Endothelial cell (in vitro differentiated cells): ENCODE data around the gene PPP1R9A. TPM values are rescaled to one million over a fixed set of nuclear protein-coding genes. Genes with fewer than 3 reads are reported as not detected.

ENCODE experiments used
- DNase-seq: peaks from one replicate; pipeline ENCODE4 v3.0.0; 2021; ENCODE audit warnings: low spot score
- H3K27ac Mint-ChIP-seq: one replicate; pipeline ENCODE4 v1.8.0; 2021; ENCODE audit warnings: mixed read lengths, inconsistent platforms; ENCODE audit not compliant: unreplicated experiment
- H3K27me3 Mint-ChIP-seq: one replicate; pipeline ENCODE4 v1.8.0; 2021; ENCODE audit warnings: mild to moderate bottlenecking, moderate library complexity, mixed read lengths, inconsistent platforms; ENCODE audit not compliant: unreplicated experiment
- H3K36me3 Mint-ChIP-seq: one replicate; pipeline ENCODE4 v1.8.0; 2021; ENCODE audit warnings: mild to moderate bottlenecking, low read depth, mixed read lengths, inconsistent platforms; ENCODE audit not compliant: unreplicated experiment
- H3K4me1 Mint-ChIP-seq: one replicate; pipeline ENCODE4 v1.8.0; 2021; ENCODE audit warnings: mild to moderate bottlenecking, mixed read lengths, inconsistent platforms; ENCODE audit not compliant: unreplicated experiment
- H3K4me3 Mint-ChIP-seq: one replicate; pipeline ENCODE4 v1.8.0; 2021; ENCODE audit warnings: mild to moderate bottlenecking, mixed read lengths, inconsistent platforms; ENCODE audit not compliant: unreplicated experiment
- H3K9me3 Mint-ChIP-seq: one replicate; pipeline ENCODE4 v1.8.0; 2021; ENCODE audit warnings: mixed read lengths, inconsistent platforms; ENCODE audit not compliant: unreplicated experiment
- CTCF ChIP-seq: fragments of 200-600 bp; sonication (generic); IDR thresholded peaks from one replicate; pipeline ENCODE4 v1.5.0; 2021; ENCODE audit warnings: antibody characterized with exemption; ENCODE audit not compliant: unreplicated experiment
- total RNA-seq: library from RNA; stranded (reverse); fragmentation: NEBNext Ultra II Directional; extraction: Animal tissue kit (Norgen Biotek cat#: 25700); gene quantifications from one replicate; pipeline ENCODE4 v1.2.1, GENCODE V29; 2021; ENCODE audit not compliant: unreplicated experiment

The PPP1R9A gene
- total RNA-seq, 1 donor from 2014 or later = 22.2 TPM

DNA sequence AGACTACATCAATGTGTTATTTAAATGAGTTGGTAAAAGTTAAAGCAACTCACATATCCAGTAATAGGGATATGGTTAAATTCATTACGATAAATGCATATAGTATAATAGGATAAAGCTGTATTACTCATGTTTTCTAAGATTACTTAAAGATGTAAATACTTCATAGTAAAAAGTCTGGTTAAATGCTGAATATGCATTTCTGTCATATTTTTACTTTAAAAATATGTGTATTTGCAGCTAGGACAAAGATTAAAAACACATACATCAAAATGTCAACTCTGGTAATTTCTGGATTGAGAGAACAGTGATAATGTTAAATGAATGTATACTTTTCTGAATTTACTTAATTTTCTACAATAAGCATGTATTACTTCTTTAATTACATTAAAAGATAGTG, 15.1 kb downstream of the PPP1R9A start:
- no peak for TF ChIP-seq CTCF
- H3K4me1 Mint-ChIP-seq = peaks cover 7% of the 10 kb centered on the region
- DNase-seq = no peak
- no peak overlapping the region for H3K4me3 Mint-ChIP-seq
- no peaks in the 10 kb centered on the region for H3K27me3 Mint-ChIP-seq
- H3K9me3 Mint-ChIP-seq = no peaks in the 10 kb centered on the region
- no peaks in the 10 kb centered on the region for H3K36me3 Mint-ChIP-seq
- H3K27ac Mint-ChIP-seq = no peak overlapping the region

DNA sequence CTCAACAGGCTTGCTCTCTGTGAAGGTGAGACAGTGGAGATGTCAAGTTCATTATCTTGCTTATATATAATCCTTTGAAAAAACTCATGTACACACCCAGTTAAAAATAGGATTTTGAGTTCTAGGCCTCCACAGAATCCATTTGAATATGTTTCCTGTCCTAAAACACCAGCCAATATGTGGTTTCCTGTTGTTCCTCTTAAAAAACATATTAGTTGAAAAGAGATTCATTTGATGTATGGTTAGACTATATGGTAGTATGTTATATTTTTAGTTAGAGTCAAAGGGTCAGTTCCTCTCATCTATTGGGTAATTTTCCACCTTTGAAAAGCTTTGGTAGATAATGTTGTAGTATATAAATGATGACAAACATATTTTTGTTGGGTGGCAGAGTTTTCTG, 16.0 kb downstream of the PPP1R9A start:
- no peak for DNase-seq
- H3K4me3 Mint-ChIP-seq = no peak overlapping the region
- H3K9me3 Mint-ChIP-seq = no peaks in the 10 kb centered on the region
- no peak for TF ChIP-seq CTCF
- H3K27me3 Mint-ChIP-seq = no peaks in the 10 kb centered on the region
- no peaks in the 10 kb centered on the region for H3K36me3 Mint-ChIP-seq
- no peak overlapping the region for H3K27ac Mint-ChIP-seq
- H3K4me1 Mint-ChIP-seq = peaks cover 7% of the 10 kb centered on the region

- H3K36me3 Mint-ChIP-seq = no peaks in the 10 kb centered on the region
- H3K4me3 Mint-ChIP-seq = no peak overlapping the region
- no peaks in the 10 kb centered on the region for H3K27me3 Mint-ChIP-seq
- peaks cover 3% of the 10 kb centered on the region for H3K4me1 Mint-ChIP-seq
- H3K27ac Mint-ChIP-seq = no peak overlapping the region
- TF ChIP-seq CTCF = no peak
- no peak for DNase-seq
- H3K9me3 Mint-ChIP-seq = no peaks in the 10 kb centered on the region
These were observed 20.8 kb downstream of the PPP1R9A start for GRCh38 chr7:94928168-94928707.

DNA sequence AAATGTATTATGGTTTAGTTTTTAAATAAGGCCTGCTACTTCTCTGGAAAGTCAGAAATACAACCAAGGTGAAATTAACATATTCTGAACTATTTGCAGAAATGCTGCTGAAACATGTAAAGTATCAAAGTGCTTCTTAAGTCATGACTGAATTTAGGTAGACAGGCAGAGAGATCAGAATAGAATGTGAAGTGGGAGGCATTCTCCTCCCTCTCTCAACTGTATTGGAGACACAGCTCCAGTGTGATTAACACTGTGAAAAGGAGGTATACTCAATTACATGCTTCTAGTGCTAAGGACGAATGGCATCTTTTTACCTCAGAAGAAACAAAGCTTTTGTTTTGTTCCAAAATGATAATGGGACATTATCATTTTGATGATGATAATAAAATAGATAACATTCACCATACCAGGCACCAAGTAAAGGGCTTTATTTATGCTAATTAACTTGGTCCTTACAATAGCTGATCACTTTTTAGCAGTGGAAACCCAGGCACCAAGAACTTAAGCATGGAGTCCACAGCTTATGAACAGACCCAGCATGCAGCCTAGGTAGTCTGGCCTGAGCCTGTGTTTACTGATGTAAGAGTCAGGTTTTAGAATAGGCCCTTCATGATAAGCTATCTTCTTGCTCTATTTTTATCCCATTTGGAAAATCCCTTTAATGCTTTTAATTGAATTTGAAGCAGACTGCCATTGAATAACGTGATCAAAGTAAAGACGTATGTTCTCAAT, 26.0 kb downstream of the PPP1R9A start:
- H3K27me3 Mint-ChIP-seq = peaks cover 3% of the 10 kb centered on the region

More for the DNA sequence above, 26.0 kb downstream of the PPP1R9A start:
- no peak overlapping the region for H3K27ac Mint-ChIP-seq
- no peaks in the 10 kb centered on the region for H3K9me3 Mint-ChIP-seq
- TF ChIP-seq CTCF = no peak
- no peak overlapping the region for H3K4me3 Mint-ChIP-seq
- DNase-seq = no peak
- no peaks in the 10 kb centered on the region for H3K36me3 Mint-ChIP-seq
- peaks cover 8% of the 10 kb centered on the region for H3K4me1 Mint-ChIP-seq
